IPS-NIHi11 (cell line): ENCODE data around the gene CCL27.
"Not testable (repeated sequence)": the region's sequence is repeated elsewhere in the genome, so short reads cannot be mapped to it uniquely, and the experiment has no call there.

Experiments
- DNase-seq: peaks from one replicate; pipeline ENCODE4 v3.0.0; 2012; ENCODE audit warnings: mixed read lengths, low spot score

CCL27 gene

DNA sequence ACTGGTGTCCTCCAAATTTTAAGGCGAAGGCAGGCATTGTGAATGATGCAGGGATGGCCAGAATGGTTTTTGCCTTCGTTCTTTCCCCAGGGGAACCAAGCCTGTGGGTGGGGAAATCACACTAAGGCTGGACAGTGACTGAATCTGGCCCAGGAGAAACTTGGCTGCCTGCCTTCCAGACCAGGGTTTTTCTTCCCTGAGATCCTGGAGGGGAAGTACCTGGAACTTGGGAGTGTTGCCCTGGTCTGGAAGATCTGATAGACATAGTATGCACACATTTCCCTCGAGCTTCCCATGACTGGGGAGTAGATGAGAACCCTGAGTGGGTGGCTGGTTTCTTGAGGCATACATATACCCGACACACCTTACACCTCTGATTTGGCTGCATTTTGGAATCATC lies 11.1 kb downstream of the CCL27 start:
- DNase-seq, result no peak

DNA sequence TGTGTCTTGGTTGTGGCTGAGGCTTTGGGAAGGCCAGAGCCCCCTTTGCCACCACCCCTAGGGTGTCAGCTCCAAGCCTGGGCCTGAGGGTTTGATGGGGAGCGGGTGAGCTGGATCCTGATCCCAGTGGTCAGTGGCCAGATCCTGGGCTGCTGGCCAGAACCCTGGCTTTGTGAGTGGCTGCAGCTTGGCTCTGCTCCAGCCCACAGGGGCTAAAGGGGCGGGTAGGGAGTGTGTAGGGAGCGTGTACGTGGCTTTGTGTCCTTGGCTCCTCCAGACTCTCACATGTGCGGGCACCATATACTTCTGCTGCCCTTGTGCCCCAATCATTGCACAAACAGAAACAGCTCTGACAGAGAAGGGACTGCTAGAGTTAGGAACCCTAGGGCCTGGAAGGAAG lies 11.6 kb downstream of the CCL27 start:
- no peak for DNase-seq

DNA sequence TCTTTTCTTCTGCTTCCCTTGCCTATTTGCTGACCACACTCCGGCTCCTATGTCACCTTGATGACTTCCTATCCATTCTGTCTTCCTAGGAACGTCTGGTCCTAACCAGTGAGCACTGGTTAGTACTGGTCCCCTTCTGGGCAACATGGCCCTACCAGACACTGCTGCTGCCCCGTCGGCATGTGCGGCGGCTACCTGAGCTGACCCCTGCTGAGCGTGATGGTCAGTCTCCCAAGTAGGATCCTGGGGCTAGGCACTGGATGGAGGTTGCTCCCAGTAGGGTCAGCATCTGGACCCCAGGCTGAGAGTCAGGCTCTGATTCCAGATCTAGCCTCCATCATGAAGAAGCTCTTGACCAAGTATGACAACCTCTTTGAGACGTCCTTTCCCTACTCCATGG lies 13.8 kb downstream of the CCL27 start:
- DNase-seq, result no peak

DNA sequence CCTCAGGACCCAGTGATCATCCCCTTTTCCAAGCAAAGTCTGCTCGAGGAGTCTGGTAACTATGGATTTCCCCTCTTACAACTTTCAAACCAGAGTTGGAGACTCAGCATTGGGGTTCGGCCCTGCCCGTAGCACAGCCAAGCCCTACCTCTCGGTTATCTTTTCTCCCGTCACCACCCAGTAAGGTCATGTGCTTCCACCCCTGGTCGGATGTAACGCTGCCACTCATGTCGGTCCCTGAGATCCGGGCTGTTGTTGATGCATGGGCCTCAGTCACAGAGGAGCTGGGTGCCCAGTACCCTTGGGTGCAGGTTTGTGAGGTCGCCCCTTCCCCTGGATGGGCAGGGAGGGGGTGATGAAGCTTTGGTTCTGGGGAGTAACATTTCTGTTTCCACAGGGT lies 14.8 kb downstream of the CCL27 start:
- no peak for DNase-seq

DNA sequence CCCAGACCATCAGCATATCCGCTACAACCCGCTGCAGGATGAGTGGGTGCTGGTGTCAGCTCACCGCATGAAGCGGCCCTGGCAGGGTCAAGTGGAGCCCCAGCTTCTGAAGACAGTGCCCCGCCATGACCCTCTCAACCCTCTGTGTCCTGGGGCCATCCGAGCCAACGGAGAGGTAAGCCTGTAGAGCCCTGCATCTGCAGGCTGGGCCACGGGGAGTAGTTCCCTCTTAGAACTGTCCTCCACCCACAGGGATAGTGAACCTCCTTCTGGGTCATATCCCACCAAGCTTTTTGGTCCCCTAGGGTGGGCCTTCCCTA lies 15.4 kb downstream of the CCL27 start:
- no peak for DNase-seq

DNA sequence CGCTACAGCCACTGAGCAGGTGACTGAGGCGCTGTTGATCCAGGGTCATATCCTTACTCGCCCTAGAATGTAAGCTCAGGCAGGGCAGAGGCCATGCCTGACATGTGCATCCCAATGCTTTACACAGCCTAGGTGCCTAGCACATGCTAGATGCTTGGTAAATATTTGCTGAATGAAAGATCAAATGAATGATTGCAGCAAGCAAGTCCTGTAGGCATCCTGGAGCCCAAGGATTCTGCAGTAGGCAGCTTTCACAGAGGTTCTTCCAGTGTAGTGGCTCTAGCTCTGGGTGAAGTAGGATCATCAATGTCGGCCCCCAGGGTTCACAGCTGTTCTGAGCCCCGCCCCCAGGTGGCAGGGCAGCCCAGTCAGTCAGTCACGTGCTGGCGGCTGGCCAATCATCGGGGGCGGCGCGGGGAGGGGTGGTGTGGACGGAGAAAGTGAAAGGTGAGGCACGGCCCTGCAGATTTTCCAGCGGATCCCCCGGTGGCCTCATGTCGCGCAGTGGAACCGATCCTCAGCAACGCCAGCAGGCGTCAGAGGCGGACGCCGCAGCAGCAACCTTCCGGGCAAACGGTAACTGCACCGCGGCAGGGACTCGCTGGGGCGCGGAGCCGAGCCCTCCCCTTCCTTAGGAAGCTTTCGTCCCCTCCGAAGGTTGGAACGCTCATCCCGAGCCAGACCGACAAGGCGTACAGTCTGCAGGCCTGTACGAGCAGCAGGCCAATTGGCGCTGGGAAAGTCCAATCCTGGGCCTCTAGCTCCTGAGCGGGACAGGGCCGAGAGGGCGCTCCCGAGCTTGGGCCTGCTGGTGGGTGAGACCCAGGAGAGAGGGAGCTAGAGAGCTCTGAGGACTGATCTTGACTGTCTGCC lies 16.0 kb downstream of the CCL27 start, which contains the start of gene GALT:
Gene GALT (plus strand): TSS at position 465 of the 873 bp plus-strand sequence. CDS start 30 bp downstream, at position 495.
- DNase-seq, result peak; percentile 95

DNA sequence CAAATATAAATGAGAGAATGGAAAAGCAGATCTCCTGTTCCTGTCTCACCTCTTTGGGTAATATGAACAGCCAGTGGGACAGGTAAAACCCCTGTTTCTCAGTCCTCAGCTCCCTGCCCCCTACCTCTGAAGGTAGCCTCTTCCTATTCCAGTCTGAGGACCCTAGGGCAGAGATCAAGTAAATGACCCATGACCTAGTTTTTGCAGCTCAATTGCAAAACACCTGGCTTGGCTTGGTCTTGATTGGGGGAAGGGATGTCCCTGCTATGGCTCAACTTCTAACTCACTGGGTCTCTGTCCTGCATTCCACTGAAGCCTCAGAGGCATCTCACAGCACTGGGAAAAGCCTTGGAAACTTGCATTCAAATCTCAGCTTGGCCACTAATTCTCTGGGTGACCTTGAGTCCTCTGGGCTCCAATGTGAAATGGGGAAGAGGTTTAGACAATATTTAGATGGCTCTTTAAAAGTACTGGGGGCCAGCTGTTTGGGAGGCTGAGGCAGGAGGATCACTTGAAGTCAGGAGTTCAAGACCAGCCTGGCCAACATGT lies 17.6 kb downstream of the CCL27 start:
- DNase-seq, result no peak

DNA sequence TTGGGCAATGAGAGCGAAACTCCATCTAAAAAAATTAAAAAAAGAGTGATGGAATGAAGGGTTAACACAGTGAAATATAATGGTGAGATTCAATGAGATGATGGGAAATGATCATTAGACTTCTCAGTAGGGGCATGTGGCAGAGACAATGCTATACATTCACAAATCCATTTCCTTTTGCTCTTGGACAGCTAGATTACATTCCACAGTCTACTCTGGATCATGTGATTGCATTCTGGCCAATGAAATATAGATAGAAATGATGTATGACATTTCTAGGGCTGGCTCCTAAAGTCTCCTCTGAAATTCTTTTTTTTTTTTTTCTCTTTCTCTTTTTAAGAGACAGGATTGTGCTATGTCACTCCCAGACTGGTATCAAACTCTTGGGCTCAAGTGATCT lies 19.8 kb downstream of the CCL27 start:
- no peak for DNase-seq

DNA sequence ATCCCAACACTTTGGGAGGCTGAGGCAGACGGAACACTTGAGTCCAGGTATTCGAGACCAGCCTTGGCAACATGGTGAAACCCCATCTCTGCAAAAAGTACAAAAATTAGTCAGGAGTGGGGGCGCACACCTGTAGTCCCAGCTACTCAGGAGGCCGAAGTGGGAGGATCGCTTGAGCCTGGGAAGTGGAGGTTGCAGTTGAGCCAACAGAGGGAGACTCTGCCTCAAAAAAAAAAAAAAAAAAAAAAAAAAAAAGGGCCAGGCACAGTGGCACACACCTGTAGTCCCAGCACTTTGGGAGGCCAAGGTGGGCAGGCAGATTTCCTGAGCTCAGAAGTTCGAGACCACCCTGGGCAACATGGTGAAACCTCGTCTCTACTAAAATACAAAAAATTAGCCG lies 23.1 kb downstream of the CCL27 start:
- DNase-seq, result not testable (repeated sequence)

DNA sequence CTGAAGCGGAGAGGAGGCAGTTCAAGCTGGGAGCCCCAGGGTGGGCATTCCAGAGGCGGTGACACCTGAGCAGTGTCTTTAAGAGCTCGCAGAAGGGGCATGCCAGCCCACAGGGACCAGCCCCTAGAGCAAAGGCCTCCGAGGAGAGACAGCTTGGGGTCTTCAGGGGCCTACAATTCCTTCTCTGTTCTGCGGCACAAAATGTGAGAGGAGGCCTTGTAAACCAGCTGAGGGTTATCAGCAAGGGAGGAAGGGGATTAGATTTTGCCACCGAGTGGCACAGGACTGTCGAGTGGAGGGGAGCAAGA lies 24.4 kb downstream of the CCL27 start:
- no peak for DNase-seq

DNA sequence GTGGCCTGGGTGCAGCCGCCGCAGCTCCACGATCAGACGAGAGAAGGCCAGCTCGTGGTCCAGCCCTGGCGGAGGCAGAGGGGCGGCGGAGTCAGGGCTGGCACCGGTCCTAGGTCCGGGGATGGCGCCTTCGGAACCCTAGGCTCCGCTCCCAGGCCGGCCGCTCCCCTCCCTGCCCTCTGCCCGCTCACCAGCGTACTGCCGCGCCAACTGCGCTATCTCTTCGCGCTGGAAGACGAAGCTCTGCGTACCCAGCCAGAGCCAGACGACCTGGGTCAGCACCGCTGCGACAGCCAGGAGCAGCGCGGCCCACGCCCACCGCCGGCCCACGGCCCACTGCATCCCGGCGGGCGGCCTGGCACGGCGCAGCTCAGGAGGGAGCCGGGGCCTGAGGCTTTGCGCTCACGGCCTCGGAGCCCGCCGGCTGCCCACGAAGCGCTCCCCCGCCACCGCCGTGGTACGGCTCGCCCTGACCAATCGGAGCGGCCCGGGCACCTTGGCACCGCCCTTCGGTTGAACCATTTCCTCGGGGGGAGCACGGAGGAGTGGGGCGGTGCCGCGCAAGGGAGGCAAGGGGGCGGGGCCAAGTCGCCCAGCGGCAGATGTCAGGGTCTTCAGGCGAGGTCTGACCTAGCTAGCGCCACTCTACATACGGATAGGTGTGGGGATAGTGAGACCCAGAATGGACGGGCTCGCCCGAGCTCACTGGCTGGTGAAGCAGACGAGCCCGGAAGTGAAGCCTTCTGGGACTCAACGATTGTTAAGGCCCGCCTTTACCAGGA lies 24.9 kb downstream of the CCL27 start, which contains the start of gene SIGMAR1:
Gene SIGMAR1 (minus strand): TSS at position 432 of the 782 bp plus-strand sequence. CDS start 90 bp downstream, at position 342.
- DNase-seq, result peak; percentile 95

DNA sequence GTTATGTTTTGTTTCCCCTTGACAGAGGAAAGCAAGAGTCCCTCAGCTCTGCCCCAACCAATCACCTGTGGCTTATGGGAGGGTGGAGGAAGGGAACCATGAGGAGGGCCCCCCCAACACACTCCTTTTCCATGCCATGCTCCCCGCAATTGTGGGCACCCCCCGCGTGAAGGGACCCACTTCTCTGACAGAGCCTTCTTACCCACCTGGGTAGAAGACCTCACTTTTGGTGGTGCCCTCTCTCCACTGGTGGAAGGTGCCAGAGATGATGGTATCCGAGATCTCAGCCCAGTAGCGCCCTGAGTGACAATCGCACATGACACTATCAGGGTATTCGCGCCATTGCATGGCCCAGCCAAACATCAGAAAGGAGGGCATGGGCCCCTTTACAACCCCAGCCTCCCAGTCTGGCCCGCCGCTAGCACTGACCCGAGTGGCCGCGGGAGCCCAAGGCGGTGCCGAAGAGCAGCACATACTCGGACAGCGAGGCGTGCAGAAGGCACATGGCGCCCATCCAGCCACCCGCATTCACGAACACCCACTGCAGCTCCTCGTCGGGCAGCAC lies 25.6 kb downstream of the CCL27 start:
- no peak for DNase-seq

DNA sequence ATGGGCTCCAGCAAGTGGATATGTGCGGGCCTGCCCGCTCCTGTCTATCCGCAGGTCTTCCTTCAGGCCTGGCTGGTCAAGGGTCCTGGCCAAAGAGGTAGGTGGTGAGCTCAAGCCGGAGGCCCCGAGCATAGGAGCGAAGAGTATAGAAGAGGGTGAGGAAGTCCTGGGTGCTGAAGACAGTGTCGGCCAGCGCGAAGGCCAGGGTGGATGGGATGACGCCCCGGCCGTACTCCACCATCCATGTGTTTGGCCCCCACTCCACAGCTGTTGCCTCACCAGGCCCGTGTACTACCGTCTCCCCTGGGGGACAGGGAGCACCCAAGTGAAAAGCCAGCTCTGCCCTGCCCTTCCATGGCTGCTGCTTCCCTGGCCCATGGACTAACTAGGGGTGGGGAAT lies 26.9 kb downstream of the CCL27 start:
- DNase-seq, result no peak

DNA sequence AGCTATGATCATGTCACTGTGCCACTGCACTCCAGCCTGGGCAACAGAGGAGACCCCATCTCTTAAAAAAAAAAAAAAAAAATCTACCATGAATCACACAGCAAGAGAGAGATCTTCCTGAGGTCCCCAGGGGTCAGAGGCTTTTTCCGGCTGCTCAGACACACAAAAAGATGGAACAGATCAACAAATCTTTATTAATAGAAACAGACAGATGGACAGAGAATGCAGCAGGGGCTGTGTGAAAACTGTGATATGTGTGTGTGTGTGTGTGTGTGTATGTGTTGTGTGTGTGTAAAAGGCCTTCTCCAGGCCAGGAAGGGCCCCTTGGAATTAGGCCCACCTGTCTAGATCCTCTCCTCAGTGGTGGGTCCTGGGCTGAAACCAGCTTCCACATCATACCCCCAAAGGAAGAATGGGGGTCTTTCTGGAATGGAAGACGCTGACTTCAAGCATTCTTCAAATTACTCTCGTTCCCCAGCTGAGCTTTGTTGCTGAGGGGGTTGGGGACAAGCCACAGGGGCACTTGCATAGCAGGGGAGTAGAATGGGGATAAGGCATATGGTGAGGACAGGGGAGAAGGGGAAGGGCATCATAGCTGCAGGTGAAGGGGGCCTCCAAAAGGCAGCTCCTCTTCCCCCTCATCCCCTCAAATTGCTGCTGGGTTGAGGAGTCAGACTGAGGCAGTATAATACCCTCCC lies 27.8 kb downstream of the CCL27 start:
- no peak for DNase-seq

DNA sequence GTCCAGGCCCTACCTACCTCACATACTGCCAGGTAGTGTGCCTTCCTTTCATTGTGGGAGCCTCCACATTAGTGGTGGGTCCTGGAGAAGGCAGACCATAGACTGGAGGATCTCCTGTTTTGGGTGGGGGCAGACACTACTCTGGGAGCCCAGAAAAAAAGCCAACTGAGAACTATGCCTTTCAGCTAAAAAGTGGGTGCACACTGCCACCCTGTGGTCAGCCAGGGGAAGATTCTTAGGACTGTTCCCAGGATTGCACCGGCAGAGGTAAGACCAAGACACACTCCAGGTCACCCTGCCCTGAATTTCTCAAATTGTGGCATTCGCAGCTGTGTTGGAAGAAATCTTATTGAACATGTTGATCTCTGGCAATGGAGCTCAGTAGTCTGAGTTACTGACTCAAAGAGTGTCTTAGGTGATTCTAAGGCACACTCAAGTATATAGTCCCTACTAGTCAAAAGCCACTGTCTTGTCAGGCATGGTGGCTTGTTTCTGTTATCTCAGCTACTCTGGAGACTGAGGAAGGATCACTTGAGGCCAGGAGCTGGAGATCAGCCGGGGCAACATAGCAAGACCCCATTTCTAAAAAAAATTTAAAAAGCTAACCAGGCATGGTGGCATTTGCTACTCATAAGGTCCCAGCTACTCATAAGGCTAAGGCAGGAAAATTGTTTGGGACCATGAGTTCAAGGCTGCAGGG lies 28.5 kb downstream of the CCL27 start:
- peak; percentile 85 for DNase-seq

DNA sequence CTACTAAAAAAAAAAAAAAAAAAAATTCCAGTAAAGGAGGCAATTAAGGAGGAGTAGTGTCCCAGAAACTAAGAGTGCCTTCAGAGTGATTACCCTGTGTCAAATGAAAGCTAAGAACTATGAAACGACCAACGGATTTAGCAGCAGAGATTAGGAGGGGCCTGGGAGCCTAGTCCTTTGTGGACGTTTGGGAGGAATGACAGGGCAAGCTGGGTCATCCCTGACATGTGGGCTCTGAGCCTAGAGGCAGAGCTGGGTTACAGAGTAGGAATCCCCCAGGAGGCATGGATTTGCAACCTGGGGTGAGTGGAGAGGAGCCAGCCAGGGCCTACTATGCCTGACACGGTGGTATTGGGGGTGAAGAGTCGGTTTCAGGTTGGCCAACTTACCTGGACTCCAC lies 29.3 kb downstream of the CCL27 start:
- DNase-seq, result no peak

DNA sequence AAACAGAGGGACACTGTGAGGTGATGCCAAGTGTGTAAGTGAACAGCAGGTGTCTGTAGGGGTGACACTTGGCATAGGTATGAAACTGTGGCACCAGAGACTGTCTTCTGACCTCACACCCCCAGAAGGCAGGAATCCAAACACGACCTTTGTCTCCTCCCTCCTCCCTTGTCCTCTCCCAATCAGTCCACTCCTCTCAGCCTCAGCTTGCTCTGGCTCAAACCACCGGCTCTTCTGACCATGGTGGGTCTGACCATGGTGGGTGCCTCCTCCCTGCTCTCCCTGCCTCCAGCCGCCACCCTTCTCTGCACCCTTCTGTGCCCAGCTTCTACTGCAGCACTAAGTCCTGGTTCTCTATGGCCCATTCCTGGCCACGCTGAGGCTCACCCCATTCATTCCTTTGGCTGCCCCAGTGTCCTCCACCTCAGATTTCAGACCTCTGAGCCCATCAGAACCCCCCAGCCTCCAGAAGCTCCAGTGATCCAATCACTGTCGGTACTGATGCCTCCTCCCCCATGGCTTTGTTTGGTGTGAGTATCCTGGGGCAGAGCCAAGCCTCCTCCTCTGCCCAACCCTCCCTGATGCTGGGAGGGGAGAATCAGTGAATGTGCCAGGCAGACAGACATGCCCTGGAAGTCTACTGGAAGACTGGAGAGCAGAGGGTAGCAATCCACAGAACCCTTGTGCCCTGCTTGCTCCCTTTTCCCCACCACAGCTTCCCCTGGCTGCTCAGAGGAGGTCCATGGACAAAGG lies 31.9 kb downstream of the CCL27 start:
- no peak for DNase-seq

DNA sequence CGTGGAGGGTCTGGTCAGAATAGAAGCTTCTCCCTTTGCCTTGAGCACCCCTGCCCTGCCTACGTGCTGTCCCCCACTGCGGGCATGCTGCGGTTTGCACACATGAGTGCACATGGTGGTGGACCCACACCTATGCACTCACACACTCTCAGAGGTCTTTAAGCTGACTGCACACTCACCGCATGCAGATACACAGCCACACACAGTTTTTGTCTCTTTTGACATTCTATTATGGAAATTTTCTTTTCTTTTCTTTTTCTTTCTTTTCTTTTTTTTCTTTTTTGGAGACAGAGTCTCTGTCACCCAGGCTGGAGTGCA lies 33.0 kb downstream of the CCL27 start:
- DNase-seq, result no peak

DNA sequence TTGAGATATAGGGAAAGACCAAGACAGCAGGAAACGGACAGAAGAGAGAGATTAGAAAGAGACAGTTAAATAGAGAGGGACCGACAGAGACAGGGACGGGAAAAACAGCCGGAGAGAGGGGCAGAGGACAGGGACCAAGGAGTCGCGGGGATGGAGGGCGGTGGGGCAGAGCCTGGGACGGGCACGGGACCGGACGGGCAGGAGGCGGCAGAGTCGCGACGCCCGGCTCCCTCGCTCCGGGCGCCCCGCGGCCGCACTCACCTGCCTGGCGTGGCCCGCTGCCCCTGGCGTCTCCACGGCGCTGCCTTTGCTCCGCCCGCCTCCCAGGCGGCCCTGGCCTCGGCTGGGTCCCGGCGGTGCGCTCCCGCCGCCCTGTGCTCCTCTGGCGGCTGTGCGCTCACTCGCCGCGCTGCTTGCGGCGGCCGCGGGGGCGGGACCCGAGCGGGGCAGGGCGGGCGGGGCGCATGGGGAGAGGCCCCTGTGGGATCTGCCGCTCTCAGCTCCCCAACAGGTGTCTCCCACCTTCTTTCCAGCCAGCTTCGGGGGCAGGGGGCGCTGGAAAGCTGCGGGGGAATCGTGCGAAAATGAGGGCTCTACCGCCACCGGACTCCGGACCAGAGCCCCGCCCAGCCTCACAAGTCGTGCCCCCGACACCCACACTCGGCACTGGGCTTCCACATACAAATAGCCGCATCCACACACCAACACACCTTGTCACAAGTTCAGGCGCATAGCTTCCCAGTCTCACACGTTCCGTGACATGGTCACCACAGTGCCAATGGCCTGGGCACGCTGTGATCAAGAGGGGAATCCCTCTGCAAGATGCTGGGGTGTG lies 33.6 kb downstream of the CCL27 start, which contains the start of gene ARID3C:
Gene ARID3C (minus strand): TSS at position 411 of the 835 bp plus-strand sequence. CDS start 1,052 bp downstream, outside the sequence.
- peak; percentile 74 for DNase-seq
